Smooth muscle cell of the umbilical artery (primary cell): ENCODE results near the gene PCYOX1L. TPM values are rescaled to one million over a fixed set of nuclear protein-coding genes. Genes with fewer than 3 reads are reported as not detected.

Experiments
- total RNA-seq: library from RNA; depleted of rRNA; stranded (reverse); fragments of >200 nt; gene quantifications from 2 replicates; pipeline ENCODE4 v1.2.3, GENCODE V29; 2014

PCYOX1L gene, protein sequence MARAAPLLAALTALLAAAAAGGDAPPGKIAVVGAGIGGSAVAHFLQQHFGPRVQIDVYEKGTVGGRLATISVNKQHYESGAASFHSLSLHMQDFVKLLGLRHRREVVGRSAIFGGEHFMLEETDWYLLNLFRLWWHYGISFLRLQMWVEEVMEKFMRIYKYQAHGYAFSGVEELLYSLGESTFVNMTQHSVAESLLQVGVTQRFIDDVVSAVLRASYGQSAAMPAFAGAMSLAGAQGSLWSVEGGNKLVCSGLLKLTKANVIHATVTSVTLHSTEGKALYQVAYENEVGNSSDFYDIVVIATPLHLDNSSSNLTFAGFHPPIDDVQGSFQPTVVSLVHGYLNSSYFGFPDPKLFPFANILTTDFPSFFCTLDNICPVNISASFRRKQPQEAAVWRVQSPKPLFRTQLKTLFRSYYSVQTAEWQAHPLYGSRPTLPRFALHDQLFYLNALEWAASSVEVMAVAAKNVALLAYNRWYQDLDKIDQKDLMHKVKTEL
- total RNA-seq = 16.8 and 17.5 TPM in 2 replicates

DNA sequence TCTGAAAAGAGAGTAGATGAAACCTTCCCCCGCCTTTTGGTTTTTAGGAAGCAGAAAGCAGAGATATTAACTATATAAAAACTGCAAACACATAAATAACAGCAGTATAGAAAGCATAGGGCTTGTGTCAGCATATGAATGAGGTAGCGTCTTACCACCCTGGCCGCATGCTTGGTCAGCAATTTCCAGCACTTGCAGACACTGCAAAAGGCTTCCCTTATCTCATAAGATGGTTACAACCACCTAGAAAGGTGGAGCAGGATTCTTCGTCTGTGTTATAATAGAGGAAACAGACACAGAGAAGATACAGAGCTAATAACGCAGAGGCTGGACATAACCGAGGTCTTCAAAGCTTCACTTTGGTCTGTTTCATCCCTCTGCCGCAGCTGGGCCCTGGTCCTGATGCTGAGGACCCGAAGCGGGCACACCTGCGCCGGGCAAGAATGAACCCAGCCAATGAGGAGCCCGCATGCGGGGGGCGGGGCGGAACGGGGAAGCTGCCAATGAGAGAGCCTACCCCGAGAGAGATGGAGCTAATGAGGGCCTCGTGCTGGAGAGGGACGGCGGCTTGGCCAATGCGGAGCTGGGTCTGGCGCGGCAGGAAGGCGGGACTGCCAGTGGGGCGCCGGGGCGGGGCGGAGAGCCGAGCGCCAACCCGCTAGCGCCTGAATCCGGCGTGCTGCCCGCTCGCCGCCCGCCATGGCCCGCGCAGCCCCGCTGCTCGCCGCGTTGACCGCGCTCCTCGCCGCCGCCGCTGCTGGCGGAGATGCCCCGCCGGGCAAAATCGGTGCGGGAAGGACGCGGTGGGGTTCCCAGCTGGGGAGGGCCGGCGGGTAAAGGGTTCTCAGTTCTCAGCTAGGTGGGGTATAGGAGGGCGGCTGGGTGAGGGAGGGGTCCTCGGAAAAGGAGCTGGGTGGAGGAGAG lies at the start of gene PCYOX1L:
TSS of gene PCYOX1L (plus strand) at position 677 of the 924 bp plus-strand sequence. CDS start at position 700, 23 bp downstream.

DNA sequence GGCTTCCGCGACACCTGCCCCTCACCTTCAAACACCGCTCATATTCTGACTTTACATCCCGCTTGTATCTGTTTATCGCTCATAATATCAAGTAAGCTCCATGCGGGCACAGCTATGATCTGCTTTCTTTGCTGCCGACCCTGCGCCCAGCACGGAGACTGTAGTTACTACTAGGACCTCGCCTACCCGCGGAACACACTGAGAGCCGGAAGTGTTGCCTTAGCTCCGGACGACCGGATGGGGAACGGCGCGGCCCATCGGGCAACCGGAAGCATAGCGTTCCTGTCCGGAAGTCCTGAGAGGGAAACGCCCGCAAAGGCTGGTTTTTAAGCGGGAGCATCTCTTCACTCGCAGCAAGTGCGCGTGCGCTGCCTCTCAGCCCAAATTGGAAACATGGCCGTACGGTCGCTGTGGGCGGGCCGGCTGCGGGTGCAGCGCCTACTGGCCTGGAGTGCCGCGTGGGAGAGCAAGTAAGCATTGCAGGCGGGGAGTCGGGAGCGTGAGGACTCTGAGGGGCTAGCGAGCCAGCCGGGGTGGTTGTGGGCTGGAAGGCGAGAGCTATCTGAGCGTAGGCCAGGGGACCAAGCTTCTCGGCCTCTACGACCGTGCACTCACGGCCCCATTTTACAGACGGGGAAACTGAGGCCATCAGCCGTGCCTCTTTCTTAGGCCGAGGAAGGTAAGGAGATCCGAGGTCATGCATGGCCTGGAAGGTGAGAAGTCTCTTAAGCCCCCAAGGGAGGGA lies 12.5 kb upstream of the PCYOX1L start, which contains the start of gene GRPEL2:
TSS of gene GRPEL2 (plus strand) at position 353 of the 745 bp plus-strand sequence. CDS start at position 394, 41 bp downstream.

DNA sequence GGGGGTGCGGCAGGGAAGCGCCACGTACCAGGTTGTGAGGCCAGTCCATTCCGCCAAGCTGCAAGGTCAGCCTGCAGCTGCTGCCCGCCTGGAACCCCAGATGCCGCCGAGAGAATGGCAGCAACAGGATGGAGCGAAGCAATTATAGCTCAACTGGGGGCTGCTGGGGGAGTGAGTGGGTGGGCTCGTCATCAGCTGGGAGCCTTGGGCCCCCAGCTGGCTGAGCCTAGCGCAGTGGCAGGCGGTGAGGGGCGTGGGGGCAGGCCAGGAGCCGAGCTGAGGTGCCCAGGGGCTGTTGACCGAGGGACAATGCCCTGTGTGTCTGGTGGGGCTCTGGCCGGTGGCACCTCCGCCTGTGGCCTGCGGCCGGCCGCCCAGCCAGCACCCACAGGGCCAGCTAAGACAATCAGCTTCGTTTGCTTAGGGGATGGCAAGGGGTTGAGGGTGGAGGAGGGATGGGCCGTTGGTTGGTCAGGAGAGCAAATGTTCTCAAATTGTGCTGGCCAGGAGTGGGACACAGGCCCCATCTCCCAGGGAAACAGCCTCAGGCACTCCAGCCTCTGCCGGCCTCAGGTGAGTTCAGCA lies 21.4 kb downstream of the PCYOX1L start, which contains the start of gene IL17B:
TSS of gene IL17B (minus strand) at position 116 of the 585 bp plus-strand sequence. CDS start at position 49, 67 bp downstream.

Other genes starting within 250 kb of the PCYOX1L start
- gene ABLIM3, start 216.6 kb upstream of the PCYOX1L start, total RNA-seq = 4.2 and 11.3 TPM in 2 replicates
- 1.5 and 3.4 TPM in 2 replicates for gene AFAP1L1, start 86.2 kb upstream of the PCYOX1L start, total RNA-seq
- gene GRPEL2, start 12.5 kb upstream of the PCYOX1L start, total RNA-seq = 16.4 and 21.7 TPM in 2 replicates
- gene IL17B, start 21.2 kb downstream of the PCYOX1L start, total RNA-seq = 0.59 TPM in 1 of 2 replicates, not detected in the other
- 510 and 556 TPM in 2 replicates for gene CSNK1A1, start 193.4 kb downstream of the PCYOX1L start, total RNA-seq
- gene ARHGEF37, start 223.5 kb downstream of the PCYOX1L start, total RNA-seq = 0.30 and 0.32 TPM in 2 replicates